GM21737 (cell line): ENCODE measurements around the gene CTNNA2.

Experiments
- ATAC-seq: cut with Tn5 transposase; IDR thresholded peaks from one replicate; pipeline ENCODE4 v1.9.1; 2021; ENCODE audit warnings: mild to moderate bottlenecking, moderate library complexity; ENCODE audit not compliant: unreplicated experiment

Gene CTNNA2

GRCh38 chr2:80248146-80248545, 735.3 kb downstream of the CTNNA2 start:
- no peak for ATAC-seq

- no peak for ATAC-seq
These were observed 739.6 kb downstream of the CTNNA2 start for GRCh38 chr2:80252294-80252986.

GRCh38 chr2:80255918-80256781, 743.3 kb downstream of the CTNNA2 start:
- ATAC-seq = no peak

GRCh38 chr2:80256782-80257167, 743.9 kb downstream of the CTNNA2 start:
- ATAC-seq = no peak

- no peak for ATAC-seq
These were observed 744.6 kb downstream of the CTNNA2 start for GRCh38 chr2:80257450-80257849.

GRCh38 chr2:80258341-80258740, 745.5 kb downstream of the CTNNA2 start:
- ATAC-seq = no peak

- ATAC-seq = no peak
These were observed 745.9 kb downstream of the CTNNA2 start for GRCh38 chr2:80258793-80259192.

GRCh38 chr2:80259292-80259691, 746.4 kb downstream of the CTNNA2 start:
- no peak for ATAC-seq

GRCh38 chr2:80266231-80266630, 753.4 kb downstream of the CTNNA2 start:
- ATAC-seq = no peak

- ATAC-seq = no peak
These were observed 757.0 kb downstream of the CTNNA2 start for GRCh38 chr2:80269806-80270205.

GRCh38 chr2:80280598-80280997, 767.7 kb downstream of the CTNNA2 start:
- ATAC-seq = no peak

- no peak for ATAC-seq
These were observed 768.2 kb downstream of the CTNNA2 start for GRCh38 chr2:80281049-80281448.

GRCh38 chr2:80288576-80288975, 775.7 kb downstream of the CTNNA2 start:
- ATAC-seq = no peak

GRCh38 chr2:80291656-80292055, 778.8 kb downstream of the CTNNA2 start:
- no peak for ATAC-seq

GRCh38 chr2:80292474-80292873, 779.6 kb downstream of the CTNNA2 start:
- ATAC-seq = no peak

- ATAC-seq = no peak
These were observed 780.2 kb downstream of the CTNNA2 start for GRCh38 chr2:80293039-80293438.

- no peak for ATAC-seq
These were observed 786.1 kb downstream of the CTNNA2 start for GRCh38 chr2:80298954-80299353.

GRCh38 chr2:80299661-80300060, 786.8 kb downstream of the CTNNA2 start:
- no peak for ATAC-seq

- no peak for ATAC-seq
These were observed 787.5 kb downstream of the CTNNA2 start for GRCh38 chr2:80300346-80300745.

- no peak for ATAC-seq
These were observed 788.1 kb downstream of the CTNNA2 start for GRCh38 chr2:80300954-80301353.

- ATAC-seq = no peak
These were observed 789.1 kb downstream of the CTNNA2 start for GRCh38 chr2:80302001-80302313.

GRCh38 chr2:80302314-80303005, 789.6 kb downstream of the CTNNA2 start:
- no peak for ATAC-seq
